Stimulated activated CD8-positive, alpha-beta memory T cell treated with anti-CD3 and anti-CD28 coated beads, Interleukin-15, amount 100 ng/mL, for 4 hours (primary cell): ENCODE data around the gene PHLPP1.

ENCODE experiments used
- DNase-seq, 2 donors: peaks; one replicate each; pipeline ENCODE4 v3.0.0-alpha.2; 2020; ENCODE audit warnings: low read depth in 2 of 2

PHLPP1 gene

GRCh38 chr18:62847081-62847480 lies 131.7 kb downstream of the PHLPP1 start:
- DNase-seq: no peak

GRCh38 chr18:62848946-62849345 lies 133.6 kb downstream of the PHLPP1 start:
- DNase-seq: no peak

- no peak for DNase-seq
These were observed 135.4 kb downstream of the PHLPP1 start for GRCh38 chr18:62850619-62851306.

GRCh38 chr18:62852851-62853250 lies 137.5 kb downstream of the PHLPP1 start:
- DNase-seq: no peak

DNA sequence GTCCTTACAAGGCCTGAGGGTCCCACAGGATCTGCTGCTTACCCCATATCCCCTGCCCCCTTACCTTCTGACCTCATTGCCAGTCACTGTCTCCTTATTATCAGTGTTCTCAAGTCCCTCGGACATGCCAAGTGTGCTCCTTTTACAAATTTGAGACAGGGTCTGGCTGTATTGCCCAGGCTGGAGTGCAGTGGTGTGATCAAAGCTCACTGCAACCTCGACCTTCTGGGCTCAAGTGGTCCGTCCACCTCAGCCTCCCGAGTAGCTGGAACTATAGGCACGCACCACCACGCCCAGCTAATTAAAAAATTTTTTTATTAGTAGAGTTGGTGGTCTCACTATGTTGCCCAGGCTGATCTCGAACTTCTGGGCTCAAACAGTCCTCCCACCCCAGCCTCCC lies 141.0 kb downstream of the PHLPP1 start:
- DNase-seq: no peak

- DNase-seq: no peak
These were observed 142.1 kb downstream of the PHLPP1 start for GRCh38 chr18:62857263-62857976.

DNA sequence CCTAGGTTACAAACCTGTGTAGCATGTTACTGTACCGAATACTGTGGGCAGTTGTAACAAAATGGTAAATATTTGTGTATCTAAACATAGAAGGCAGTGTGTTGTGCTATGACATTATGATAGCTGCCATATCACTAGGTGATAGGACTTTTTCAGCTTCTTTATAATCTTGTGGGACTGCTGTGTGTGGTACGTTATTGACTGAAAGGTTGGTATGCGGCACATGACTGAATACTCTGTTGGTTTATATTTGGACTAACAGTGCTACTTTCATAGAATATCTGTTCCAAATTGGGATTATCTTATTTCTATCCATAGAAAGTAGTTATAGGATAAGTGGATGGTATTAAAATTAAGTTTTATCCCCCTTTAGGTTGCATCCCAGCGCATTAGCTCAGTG lies 144.7 kb downstream of the PHLPP1 start:
- no peak for DNase-seq

GRCh38 chr18:62862466-62862865 lies 147.1 kb downstream of the PHLPP1 start:
- DNase-seq: no peak

- DNase-seq: no peak
These were observed 148.2 kb downstream of the PHLPP1 start for GRCh38 chr18:62863579-62864001.

DNA sequence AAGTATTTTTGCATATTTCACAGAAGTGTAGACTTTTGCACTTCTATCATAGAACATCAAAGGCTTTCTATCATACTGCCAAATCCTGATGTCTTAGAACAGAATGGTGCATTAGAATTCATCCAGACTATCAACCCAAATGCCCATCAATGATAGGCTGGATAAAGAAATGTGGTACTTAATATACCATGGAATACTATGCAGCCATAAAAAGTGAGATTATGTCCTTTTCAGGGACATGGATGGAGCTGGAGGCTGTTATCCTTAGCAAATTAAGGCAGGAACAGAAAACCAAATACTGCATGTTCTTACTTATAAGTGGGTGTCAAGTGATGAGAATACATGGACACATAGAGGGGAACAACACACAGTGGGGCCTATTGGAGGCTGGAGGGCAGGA lies 150.2 kb downstream of the PHLPP1 start:
- no peak for DNase-seq

GRCh38 chr18:62867534-62867933 lies 152.2 kb downstream of the PHLPP1 start:
- DNase-seq: no peak

DNA sequence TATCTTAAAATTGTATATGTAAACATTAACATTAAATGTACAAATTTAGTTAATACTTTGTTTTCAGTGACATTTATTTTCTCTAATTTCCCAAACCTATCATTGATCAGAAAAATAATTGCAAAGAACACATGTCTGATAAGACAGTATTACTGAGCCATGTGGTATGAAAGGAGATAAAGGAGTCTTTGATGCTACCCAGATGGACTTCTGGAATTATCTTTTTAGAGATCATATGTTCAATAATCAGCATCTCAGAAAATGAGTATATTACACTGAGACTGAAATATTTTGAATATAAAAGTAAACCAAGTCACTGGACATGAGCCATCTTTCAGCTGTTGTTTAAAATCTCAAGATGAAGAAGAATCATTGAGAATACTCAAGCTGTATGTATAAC lies 153.3 kb downstream of the PHLPP1 start:
- DNase-seq: no peak

DNA sequence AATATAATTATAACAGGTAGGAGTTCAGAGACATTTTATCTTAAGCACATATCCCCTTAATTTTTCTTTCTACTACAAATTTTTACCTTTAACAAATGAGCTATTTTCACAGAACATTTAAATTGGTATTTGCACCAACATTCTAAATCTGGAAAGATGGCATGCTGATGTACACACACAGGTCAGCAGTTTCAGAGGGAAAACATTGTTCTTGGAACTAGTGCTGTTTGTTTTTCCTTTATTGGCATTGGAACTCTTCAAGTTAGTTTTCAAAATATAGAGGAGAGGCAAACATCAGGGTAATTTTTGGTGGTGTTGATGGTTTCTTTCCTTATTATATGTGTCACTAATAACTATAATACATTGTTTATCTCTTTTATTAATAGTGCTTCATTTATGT lies 155.3 kb downstream of the PHLPP1 start:
- DNase-seq: no peak

DNA sequence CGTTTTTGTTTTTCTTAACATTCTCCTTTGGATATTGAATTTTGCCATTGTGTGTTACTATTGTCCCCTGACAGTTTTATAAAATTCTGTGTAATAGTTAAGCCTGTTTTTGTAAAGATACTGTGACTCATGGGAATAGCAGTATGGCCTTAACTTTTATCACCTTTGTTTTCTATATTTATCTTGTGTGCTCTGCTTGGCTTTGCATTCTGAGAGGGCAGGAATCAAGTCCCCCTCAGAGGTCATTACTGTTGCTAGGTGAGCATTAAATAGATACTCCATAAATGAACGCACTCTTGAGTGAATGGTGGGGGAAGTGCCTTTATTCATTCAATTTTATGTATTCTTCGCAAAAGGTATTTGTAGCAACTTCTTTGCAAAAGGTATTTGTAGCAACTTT lies 160.0 kb downstream of the PHLPP1 start:
- no peak for DNase-seq

DNA sequence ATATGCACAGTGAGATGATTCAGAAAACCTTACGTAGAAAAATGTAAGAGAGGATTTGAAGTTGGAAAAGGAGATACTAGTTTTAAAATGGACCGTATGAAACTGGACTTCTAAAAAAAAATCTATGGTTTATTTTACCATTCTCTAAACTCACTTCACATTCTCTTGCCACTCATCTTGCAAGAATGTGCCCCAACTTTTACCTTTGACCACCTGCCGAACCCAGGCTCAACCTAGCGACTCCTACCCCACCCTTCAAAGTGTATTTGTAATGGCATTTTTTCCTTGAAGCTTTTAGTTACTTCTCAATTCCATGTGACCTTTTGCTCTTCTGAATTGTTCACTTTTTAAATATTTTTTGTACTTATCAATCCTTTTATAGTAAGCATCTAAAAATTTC lies 160.8 kb downstream of the PHLPP1 start:
- no peak for DNase-seq

DNA sequence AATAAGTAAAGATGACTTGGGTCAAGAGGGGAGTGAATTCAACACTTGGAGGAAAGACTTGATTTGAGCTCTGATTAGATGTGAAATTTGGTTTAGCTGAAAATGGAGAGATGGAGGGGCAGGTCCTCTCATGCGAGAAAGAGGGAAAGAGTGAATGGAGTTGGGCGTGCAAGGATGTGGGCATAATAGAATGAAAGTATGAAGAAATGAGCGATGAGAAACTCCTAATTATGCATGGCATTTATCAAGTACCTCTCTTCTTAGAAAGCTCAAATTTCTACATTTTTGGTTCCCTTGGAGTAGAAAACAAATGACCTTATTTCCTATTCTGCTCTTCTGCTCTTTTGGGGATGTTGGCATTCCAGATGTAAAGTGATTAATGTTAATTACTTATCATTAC lies 161.5 kb downstream of the PHLPP1 start:
- DNase-seq: no peak

DNA sequence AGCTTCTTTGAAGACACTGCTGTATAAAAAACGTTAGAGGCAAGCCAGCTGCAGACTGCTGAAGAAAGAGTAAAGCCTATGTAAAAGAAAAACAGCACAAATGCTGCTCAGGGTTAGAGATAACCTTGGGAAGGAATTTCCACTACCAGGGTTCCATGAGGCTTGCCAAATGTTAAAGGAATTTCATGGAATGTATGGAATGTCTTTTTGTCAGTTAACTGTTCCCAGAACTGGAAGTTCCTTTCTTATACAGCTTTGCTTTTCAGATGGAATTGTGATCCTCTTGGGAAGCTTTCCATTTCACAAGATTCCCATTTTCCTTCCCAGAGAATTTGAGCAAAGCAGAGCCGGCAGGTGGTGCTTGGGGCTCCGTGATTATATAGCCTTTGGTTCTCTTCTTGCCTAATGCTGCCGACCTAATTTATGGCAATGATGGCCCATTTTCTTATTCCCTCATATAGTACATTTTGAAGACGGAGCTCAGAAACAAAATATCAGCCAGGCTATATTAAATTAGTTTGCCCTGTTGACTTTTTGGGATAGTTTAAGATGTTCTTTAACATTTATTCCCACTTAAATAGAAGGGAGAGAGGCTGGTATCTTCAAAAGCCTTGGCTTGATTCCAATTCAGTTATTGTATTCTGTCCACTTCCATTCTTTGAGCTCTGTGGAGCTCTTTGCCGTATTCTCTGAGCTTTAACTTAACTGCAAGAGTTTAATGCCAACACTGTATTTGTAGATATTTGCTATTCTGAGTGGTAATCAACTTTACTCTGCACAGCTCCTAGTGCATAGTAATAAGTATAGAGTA lies 162.3 kb downstream of the PHLPP1 start:
- DNase-seq: no peak

GRCh38 chr18:62878305-62878704 lies 163.0 kb downstream of the PHLPP1 start:
- no peak for DNase-seq

- no peak for DNase-seq
These were observed 164.7 kb downstream of the PHLPP1 start for GRCh38 chr18:62880034-62880433.

GRCh38 chr18:62880673-62881364 lies 165.5 kb downstream of the PHLPP1 start:
- no peak for DNase-seq

DNA sequence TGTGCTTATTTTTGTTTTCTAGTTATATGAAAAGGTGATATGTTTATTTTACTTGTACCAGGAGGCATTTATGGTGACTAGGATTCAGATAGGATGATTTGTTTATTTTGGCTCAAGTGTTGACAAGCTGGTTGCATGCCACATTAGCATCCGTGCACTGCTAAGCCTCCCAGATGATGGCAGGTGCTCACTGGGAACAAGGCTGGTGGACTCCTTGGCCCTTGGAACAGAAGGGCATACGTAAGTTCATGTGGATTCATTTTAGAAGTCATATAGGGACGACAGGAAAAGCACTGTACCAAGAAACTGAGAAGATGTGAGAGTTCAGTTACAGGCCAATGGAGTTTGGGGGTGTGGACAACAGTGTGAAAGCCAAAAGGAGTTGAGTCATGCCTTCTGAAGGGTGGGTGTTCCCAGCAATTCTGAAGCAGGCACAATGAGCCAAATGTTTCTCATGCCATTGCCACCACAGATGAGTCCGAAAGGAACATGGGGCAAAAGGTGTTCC lies 166.2 kb downstream of the PHLPP1 start:
- no peak for DNase-seq
